Right lobe of liver (tissue), 6 donors: ENCODE measurements around the gene SHISA6. TPM values are rescaled to one million over a fixed set of nuclear protein-coding genes. Genes with fewer than 3 reads are reported as not detected.
A peak's percentile ranks its signal among the peaks of the same experiment; 100 is the strongest.

Experiments
- ATAC-seq, 4 donors: fragments of 200-7000 bp; cut with Tn5 transposase; one replicate each; pipeline ENCODE4 v1.9.1; 2020; ENCODE audit warnings: mild to moderate bottlenecking in 4 of 4, moderate library complexity in 4 of 4
- DNase-seq, 3 donors: peaks; one replicate each; pipeline ENCODE4 v3.0.0-alpha.2; 2020
- H3K27ac ChIP-seq, 3 donors: fragments of 200-600 bp; one replicate each; pipeline ENCODE4 v1.8.0; 2022
- H3K27me3 ChIP-seq, 2 donors: fragments of 200-600 bp; one replicate each; pipeline ENCODE4 v1.8.0; 2022
- H3K36me3 ChIP-seq, 4 donors: fragments of 200-600 bp; sonication (generic) in 1 of 4; one replicate each; pipeline versions ENCODE4 v1.5.1 to v1.8.0; 2017 to 2022; ENCODE audit warnings: control low read depth in 1 of 4
- H3K4me1 ChIP-seq, 4 donors: fragments of 200-600 bp; sonication (generic) in 1 of 4; one replicate each; pipeline versions ENCODE4 v1.5.1 to v1.8.0; 2017 to 2022; ENCODE audit warnings: control low read depth in 1 of 4
- H3K4me3 ChIP-seq, 3 donors: fragments of 200-600 bp; one replicate each; pipeline ENCODE4 v1.8.0; 2022
- H3K9me3 ChIP-seq, 4 donors: fragments of 200-600 bp; sonication (generic) in 1 of 4; one replicate each; pipeline versions ENCODE4 v1.5.1 to v1.8.0; 2017 to 2022; ENCODE audit warnings: control low read depth in 1 of 4
- POLR2A ChIP-seq: fragments of 450-650 bp; IDR thresholded peaks from one replicate; pipeline ENCODE4 v1.6.1; 2017; ENCODE audit warnings: antibody characterized with exemption, mild to moderate bottlenecking
- WGBS: methylation state at CpG from one replicate; pipeline ENCODE4 v1.1.6; 2018; ENCODE audit warnings: low coverage, low lambda C conversion rate; ENCODE audit not compliant: insufficient coverage; ENCODE audit errors: missing lambda C conversion rate; 5-methylcytosine and 5-hydroxymethylcytosine counted together
- intact Hi-C, 2 donors: fragments of 100-400 bp; cut with DNase I; formaldehyde crosslinking; loops; one replicate each; pipeline versions ENCODE4 v1.11.2 to v1.14.1; 2022
- total RNA-seq, 6 experiments: library from RNA; depleted of rRNA in 2 of 6; stranded (reverse); fragments of >200 nt in 2 of 6; fragmentation: NEBNext Ultra II Directional in 3 of 6; extraction: Animal tissue kit (Norgen Biotek cat#: 25700) in 3 of 6; gene quantifications; one replicate each; pipeline versions ENCODE4 v1.1.0 to v1.2.4, GENCODE V29; 2016 to 2023
- TF ChIP-seq, protein P1 (sequence below), 4 donors: fragments of 200-600 bp in 3 of 4; fragments of 450-650 bp in 1 of 4; IDR thresholded peaks; one replicate each; pipeline versions ENCODE4 v1.5.1 to v1.8.0; 2016 to 2022; ENCODE audit warnings: antibody characterized with exemption in 4 of 4, mild to moderate bottlenecking in 2 of 4
- donor health status: DM: no; HTN: yes; CAD: no.
- donor health status: DM: no; HTN: no; CAD: no.
- donor health status: DM: no; HTN: no; CAD: no.
- donor health status: DM: no; HTN: yes; CAD: no.
- donor health status: DM: no; HTN: yes; CAD: no.

The SHISA6 gene
- total RNA-seq, 6 experiments from 2014 or later: not detected

DNA sequence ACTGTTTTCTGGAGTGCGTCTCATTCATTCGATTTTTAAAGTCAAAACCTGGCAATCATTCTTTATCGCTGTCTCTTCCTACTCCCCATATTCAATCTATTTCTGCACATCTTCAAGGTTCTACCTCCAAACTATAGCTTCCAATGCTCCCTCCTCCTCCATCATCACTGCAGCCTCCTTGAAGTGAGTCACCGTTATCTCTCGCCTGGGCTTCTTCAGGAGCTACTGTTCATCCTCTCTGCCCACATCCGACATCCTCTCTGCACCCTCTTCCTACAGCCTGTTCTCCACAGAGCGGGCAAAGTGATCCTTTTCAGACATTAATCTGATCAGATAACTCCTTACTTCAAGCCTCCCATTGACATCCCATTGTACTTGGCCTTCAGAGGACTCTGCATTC, 213.1 kb downstream of the SHISA6 start:
- H3K4me1 ChIP-seq: no peaks in the 10 kb centered on the region
- no peaks in the 10 kb centered on the region for H3K9me3 ChIP-seq
- no peaks in the 10 kb centered on the region for H3K27me3 ChIP-seq
- H3K4me3 ChIP-seq: no peak overlapping the region
- 68% methylated on average over 7 of the region's 7 CpGs for WGBS
- H3K27ac ChIP-seq: no peak overlapping the region
- intact Hi-C loops: no loop called here
- ATAC-seq (no peak), DNase-seq (no peak)
- no peak for TF ChIP-seq POLR2A
- TF ChIP-seq, protein P1, sequence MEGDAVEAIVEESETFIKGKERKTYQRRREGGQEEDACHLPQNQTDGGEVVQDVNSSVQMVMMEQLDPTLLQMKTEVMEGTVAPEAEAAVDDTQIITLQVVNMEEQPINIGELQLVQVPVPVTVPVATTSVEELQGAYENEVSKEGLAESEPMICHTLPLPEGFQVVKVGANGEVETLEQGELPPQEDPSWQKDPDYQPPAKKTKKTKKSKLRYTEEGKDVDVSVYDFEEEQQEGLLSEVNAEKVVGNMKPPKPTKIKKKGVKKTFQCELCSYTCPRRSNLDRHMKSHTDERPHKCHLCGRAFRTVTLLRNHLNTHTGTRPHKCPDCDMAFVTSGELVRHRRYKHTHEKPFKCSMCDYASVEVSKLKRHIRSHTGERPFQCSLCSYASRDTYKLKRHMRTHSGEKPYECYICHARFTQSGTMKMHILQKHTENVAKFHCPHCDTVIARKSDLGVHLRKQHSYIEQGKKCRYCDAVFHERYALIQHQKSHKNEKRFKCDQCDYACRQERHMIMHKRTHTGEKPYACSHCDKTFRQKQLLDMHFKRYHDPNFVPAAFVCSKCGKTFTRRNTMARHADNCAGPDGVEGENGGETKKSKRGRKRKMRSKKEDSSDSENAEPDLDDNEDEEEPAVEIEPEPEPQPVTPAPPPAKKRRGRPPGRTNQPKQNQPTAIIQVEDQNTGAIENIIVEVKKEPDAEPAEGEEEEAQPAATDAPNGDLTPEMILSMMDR (IDR thresholded peaks at IDR 0.05): no peak
- no peaks in the 10 kb centered on the region for H3K36me3 ChIP-seq

DNA sequence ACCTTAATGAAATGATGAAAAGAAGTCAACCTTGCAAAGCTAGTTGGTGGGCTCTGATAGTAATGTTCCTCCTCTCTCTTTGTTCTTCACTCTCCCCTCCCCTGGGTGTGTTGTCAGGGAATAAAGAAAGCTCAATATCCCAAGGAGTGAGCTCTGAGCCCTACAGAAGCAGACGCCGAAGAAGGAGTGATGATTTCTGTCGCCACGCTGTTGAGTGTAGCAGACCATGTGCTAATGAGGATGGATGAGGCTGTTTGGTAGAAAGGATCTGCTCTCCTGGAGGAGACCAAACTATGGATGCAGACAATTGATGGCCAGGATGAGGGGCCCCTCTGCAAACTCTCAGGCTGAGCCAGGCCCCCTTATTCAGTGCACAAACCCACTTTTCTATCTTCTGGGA, 217.3 kb downstream of the SHISA6 start:
- Histone ChIP-seq H3K27me3 (no peaks in the 10 kb centered on the region), H3K9me3 (no peaks in the 10 kb centered on the region), H3K4me3 (no peak overlapping the region), H3K36me3 (no peaks in the 10 kb centered on the region), H3K27ac (no peak overlapping the region), H3K4me1 (no peaks in the 10 kb centered on the region)
- intact Hi-C loops: no loop called here
- 78% methylated on average over 4 of the region's 4 CpGs for WGBS
- TF ChIP-seq, protein P1 (IDR thresholded peaks at IDR 0.05): no peak
- TF ChIP-seq POLR2A: no peak
- DNase-seq (no peak), ATAC-seq (no peak)

DNA sequence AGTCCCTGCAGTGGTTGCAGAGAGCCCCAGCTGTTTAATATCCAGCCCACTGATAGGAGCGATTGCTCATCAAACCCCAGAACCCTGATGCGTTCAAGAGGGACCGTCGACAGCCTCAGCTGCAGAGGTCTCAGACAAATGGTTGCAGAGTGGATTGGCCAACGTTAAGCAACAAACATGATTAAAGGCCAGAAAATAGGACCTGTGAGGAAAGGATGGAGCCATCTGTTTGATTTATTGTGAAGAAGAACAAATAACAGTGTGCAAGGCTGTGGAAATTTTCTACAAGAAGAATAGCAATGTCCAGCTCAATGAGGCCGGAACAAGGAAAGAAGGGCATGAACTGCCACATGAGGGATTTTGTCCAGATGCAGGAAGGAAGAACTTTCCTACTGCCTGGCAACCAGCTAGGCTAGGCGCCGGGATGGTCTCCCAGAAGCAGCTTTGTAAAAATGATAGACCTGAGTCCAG, 218.9 kb downstream of the SHISA6 start:
- Histone ChIP-seq H3K27me3 (no peaks in the 10 kb centered on the region), H3K27ac (no peak overlapping the region), H3K36me3 (no peaks in the 10 kb centered on the region), H3K4me1 (no peaks in the 10 kb centered on the region), H3K9me3 (no peaks in the 10 kb centered on the region), H3K4me3 (no peak overlapping the region)
- intact Hi-C loops: no loop called here
- no peak for DNase-seq
- TF ChIP-seq, protein P1 (IDR thresholded peaks at IDR 0.05): no peak
- no peak for TF ChIP-seq POLR2A
- 61% methylated on average over 5 of the region's 8 CpGs for WGBS
- ATAC-seq: no peak

DNA sequence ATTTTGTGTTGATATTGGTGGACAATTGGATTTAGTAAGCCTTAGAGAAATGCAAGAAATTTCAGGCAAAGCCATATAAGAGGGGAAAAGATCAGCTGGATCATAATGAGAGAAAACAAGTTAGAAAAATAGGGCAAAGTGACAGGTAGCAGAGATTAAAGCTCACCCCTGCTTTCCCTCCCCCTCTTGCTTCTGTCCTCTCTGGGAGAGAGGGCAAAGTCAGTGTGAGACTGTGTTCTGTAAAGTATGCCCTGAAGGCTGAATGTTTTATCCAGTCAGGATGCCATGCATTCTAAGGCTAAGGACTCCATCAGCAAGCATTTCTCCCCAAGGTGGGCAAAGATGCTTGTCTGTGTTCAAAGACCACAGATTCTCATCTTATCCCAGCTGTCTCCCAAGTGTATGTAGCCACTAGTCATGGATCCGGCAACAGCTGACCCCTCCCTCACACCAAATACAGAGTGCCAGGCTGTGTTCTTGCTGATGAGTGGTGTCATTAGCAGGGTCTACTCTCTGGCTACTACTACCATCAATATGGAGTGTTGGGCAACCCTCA, 221.1 kb downstream of the SHISA6 start:
- intact Hi-C loops: no loop called here
- ATAC-seq (peak in 1 of 4 donors; percentile 60), DNase-seq (no peak)
- Histone ChIP-seq H3K27me3 (no peaks in the 10 kb centered on the region), H3K4me1 (no peaks in the 10 kb centered on the region), H3K9me3 (no peaks in the 10 kb centered on the region), H3K36me3 (no peaks in the 10 kb centered on the region), H3K27ac (no peak overlapping the region), H3K4me3 (no peak overlapping the region)
- no peak for TF ChIP-seq POLR2A
- TF ChIP-seq, protein P1 (IDR thresholded peaks at IDR 0.05): no peak
- no CpG with 5 or more reads among the region's 1 CpG for WGBS

DNA sequence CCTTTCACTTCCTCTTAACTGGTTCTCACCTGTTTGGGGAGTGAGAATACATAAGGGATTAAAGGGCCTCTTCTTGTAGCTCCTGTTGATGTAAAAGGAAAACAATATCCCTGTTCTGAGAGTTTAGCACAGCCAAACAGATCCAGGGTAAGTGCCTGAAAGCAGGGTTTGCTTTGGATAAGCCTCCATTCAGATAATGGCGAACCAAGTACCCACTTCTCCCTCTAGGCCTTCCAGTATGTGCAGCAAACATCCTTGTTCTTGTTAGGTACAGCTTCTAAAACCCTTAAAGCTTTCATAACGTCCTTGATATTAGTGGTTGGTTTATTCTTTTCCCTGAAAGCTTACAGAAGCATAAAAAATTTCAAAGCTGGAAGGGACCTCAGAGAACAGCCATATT, 226.6 kb downstream of the SHISA6 start:
- Histone ChIP-seq H3K27ac (no peak overlapping the region), H3K4me3 (no peak overlapping the region), H3K9me3 (no peaks in the 10 kb centered on the region), H3K36me3 (no peaks in the 10 kb centered on the region), H3K27me3 (no peaks in the 10 kb centered on the region), H3K4me1 (no peaks in the 10 kb centered on the region)
- TF ChIP-seq POLR2A: no peak
- TF ChIP-seq, protein P1 (IDR thresholded peaks at IDR 0.05): no peak
- WGBS: 36% methylated on average over 2 of the region's 2 CpGs
- intact Hi-C loops: no loop called here
- no peak for DNase-seq
- no peak for ATAC-seq
